ENCODE measurements around the gene VIPAS39. TPM values are rescaled to one million over a fixed set of nuclear protein-coding genes. Genes with fewer than 3 reads are reported as not detected.
A peak's percentile ranks its signal among the peaks of the same experiment; 100 is the strongest.

VIPAS39 gene
- total and polyA plus RNA-seq, 2 of the 13 experiments (the other 11 are each of a cell fraction or from before 2014, with no cell fraction given): 13.3 to 21.5 TPM

DNA sequence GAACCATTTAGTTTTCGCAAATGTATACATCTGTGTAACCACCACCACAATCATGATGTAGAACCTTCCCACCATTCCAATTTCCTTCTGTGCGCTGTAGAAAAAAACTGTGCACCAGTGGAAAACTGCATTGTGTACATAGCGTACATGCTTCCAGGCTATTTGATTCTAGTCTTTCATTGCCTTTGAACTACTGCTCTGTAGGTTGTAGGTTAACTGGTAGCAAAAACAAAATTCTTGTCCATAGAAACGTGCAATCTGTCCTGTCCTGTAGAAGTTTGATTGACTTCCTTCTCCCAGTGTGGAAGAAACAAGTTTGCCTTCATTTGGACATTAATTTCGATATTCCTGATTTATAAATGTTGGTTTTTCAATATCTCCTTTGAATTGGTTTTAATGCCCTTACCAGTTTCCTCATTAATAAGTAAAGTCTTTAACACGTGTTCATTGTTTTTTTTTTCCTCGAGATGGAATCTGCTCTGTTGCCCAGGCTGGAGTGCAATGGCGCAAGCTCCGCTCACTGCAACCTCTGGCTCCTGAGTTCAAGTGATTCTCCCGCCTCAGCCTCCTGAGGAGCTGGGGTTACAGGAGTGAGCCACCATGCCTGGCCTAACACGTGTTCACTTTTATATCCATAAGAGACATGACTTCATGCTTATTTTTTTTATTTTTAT is 44.8 kb upstream of the VIPAS39 start (continued):
- TF ChIP-seq ZNF784 (CRISPR knock-in tag; IDR thresholded peaks at IDR 0.05; ENCODE audit: borderline replicate concordance) (no peak), ZNF761 (CRISPR knock-in tag; conservative IDR thresholded peaks at IDR 0.05) (no peak), ZNF549 (CRISPR knock-in tag; IDR thresholded peaks at IDR 0.05) (no peak), ZNF263 (CRISPR knock-in tag; IDR thresholded peaks at IDR 0.05) (no peak), RAD51 (IDR thresholded peaks at IDR 0.05; ENCODE audit: borderline replicate concordance) (no peak), EEA1 (CRISPR knock-in tag; IDR thresholded peaks at IDR 0.05; ENCODE audit: borderline replicate concordance) (no peak), ZNF232 (CRISPR knock-in tag; IDR thresholded peaks at IDR 0.05; ENCODE audit: borderline replicate concordance) (peak; percentile 64; the same call in 1 of the 2 replicates), ZNF205 (CRISPR knock-in tag; IDR thresholded peaks at IDR 0.05) (no peak), NCOR1 (IDR thresholded peaks at IDR 0.05; ENCODE audit: borderline replicate concordance, low read length) (peak; percentile 59; the same call in 1 of the 2 replicates), GPBP1L1 (CRISPR knock-in tag; IDR thresholded peaks at IDR 0.05) (no peak), E2F2 (CRISPR knock-in tag; IDR thresholded peaks at IDR 0.05; ENCODE audit: borderline replicate concordance) (no peak), SNAI1 (CRISPR knock-in tag; IDR thresholded peaks at IDR 0.05; ENCODE audit: borderline replicate concordance) (no peak), ZNF432 (CRISPR knock-in tag; IDR thresholded peaks at IDR 0.05; ENCODE audit: borderline replicate concordance) (no peak), ZNF766 (CRISPR knock-in tag; IDR thresholded peaks at IDR 0.05; ENCODE audit: borderline replicate concordance) (no peak), ZSCAN20 (CRISPR knock-in tag; IDR thresholded peaks at IDR 0.05; ENCODE audit: borderline replicate concordance) (no peak), ATRX (CRISPR knock-in tag; IDR thresholded peaks at IDR 0.05; ENCODE audit: borderline replicate concordance) (no peak), ATAD3A (CRISPR knock-in tag; IDR thresholded peaks at IDR 0.05) (no peak), ZNF652 (CRISPR knock-in tag; IDR thresholded peaks at IDR 0.05; ENCODE audit: borderline replicate concordance, low read depth) (no peak), ZNF230 (CRISPR knock-in tag; IDR thresholded peaks at IDR 0.05) (no peak), ZNF614 (CRISPR knock-in tag; IDR thresholded peaks at IDR 0.05; ENCODE audit: borderline replicate concordance) (peak; percentile 9), SRSF1 (optimal IDR thresholded peaks at IDR 0.05; ENCODE audit: low read depth, low read length) (no peak)
- TF ChIP-seq, protein P1, sequence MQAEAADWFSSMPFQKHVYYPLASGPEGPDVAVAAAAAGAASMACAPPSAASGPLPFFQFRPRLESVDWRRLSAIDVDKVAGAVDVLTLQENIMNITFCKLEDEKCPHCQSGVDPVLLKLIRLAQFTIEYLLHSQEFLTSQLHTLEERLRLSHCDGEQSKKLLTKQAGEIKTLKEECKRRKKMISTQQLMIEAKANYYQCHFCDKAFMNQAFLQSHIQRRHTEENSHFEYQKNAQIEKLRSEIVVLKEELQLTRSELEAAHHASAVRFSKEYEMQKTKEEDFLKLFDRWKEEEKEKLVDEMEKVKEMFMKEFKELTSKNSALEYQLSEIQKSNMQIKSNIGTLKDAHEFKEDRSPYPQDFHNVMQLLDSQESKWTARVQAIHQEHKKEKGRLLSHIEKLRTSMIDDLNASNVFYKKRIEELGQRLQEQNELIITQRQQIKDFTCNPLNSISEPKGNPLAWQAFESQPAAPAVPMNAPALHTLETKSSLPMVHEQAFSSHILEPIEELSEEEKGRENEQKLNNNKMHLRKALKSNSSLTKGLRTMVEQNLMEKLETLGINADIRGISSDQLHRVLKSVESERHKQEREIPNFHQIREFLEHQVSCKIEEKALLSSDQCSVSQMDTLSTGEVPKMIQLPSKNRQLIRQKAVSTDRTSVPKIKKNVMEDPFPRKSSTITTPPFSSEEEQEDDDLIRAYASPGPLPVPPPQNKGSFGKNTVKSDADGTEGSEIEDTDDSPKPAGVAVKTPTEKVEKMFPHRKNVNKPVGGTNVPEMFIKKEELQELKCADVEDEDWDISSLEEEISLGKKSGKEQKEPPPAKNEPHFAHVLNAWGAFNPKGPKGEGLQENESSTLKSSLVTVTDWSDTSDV (CRISPR knock-in tag; IDR thresholded peaks at IDR 0.05): no peak
